ENCODE results near the gene RAMP3. TPM values are rescaled to one million over a fixed set of nuclear protein-coding genes. Genes with fewer than 3 reads are reported as not detected.

RAMP3 gene
- total RNA-seq, 2 donors from 2014 or later, result 35.8 to 43.5 TPM

- no peak overlapping the region for H3K27ac ChIP-seq
- WGBS, result 77% methylated on average over 19 of the region's 19 CpGs
- DNase-seq (ENCODE audit: low spot score), result no peak
- H3K36me3 ChIP-seq, result no peaks in the 10 kb centered on the region
- TF ChIP-seq POLR2AphosphoS5 (IDR thresholded peaks at IDR 0.05) (no peak), POLR2A (IDR thresholded peaks at IDR 0.05) (no peak), CTCF (IDR thresholded peaks at IDR 0.05) (no peak)
- no peaks in the 10 kb centered on the region for H3K4me1 ChIP-seq (replicated peaks)
- H3K4me3 ChIP-seq, result no peak overlapping the region
- intact Hi-C loops (cut with DNase I), result no loop called here
- H3K27me3 ChIP-seq (replicated peaks; ENCODE audit: insufficient read depth), result no peaks in the 10 kb centered on the region
- H3K9me3 ChIP-seq, result no peaks in the 10 kb centered on the region
Measured at GRCh38 chr7:45176886-45177731, 19.5 kb downstream of the RAMP3 start.

GRCh38 chr7:45177801-45178200 lies 20.2 kb downstream of the RAMP3 start:
- WGBS, result 85% methylated on average over 3 of the region's 3 CpGs
- TF ChIP-seq POLR2AphosphoS5 (IDR thresholded peaks at IDR 0.05) (no peak), POLR2A (IDR thresholded peaks at IDR 0.05) (no peak), CTCF (IDR thresholded peaks at IDR 0.05) (no peak)
- no peak overlapping the region for H3K27ac ChIP-seq
- no peaks in the 10 kb centered on the region for H3K9me3 ChIP-seq
- no peak for DNase-seq (ENCODE audit: low spot score)
- no peaks in the 10 kb centered on the region for H3K36me3 ChIP-seq
- H3K4me1 ChIP-seq (replicated peaks), result no peaks in the 10 kb centered on the region
- H3K27me3 ChIP-seq (replicated peaks; ENCODE audit: insufficient read depth), result no peaks in the 10 kb centered on the region
- intact Hi-C loops (cut with DNase I), result no loop called here
- no peak overlapping the region for H3K4me3 ChIP-seq

- WGBS, result 77% methylated on average over 13 of the region's 13 CpGs
- no peaks in the 10 kb centered on the region for H3K36me3 ChIP-seq
- TF ChIP-seq CTCF (IDR thresholded peaks at IDR 0.05) (no peak), POLR2A (IDR thresholded peaks at IDR 0.05) (no peak), POLR2AphosphoS5 (IDR thresholded peaks at IDR 0.05) (no peak)
- no peaks in the 10 kb centered on the region for H3K27me3 ChIP-seq (replicated peaks; ENCODE audit: insufficient read depth)
- no peak overlapping the region for H3K4me3 ChIP-seq
- no peaks in the 10 kb centered on the region for H3K9me3 ChIP-seq
- intact Hi-C loops (cut with DNase I), result no loop called here
- DNase-seq (ENCODE audit: low spot score), result no peak
- no peak overlapping the region for H3K27ac ChIP-seq
- no peaks in the 10 kb centered on the region for H3K4me1 ChIP-seq (replicated peaks)
Measured at GRCh38 chr7:45178241-45179225, 20.9 kb downstream of the RAMP3 start.

GRCh38 chr7:45179666-45180065 lies 22.1 kb downstream of the RAMP3 start:
- Histone ChIP-seq H3K27ac (no peak overlapping the region), H3K4me1 (replicated peaks) (no peaks in the 10 kb centered on the region), H3K27me3 (replicated peaks; ENCODE audit: insufficient read depth) (no peaks in the 10 kb centered on the region), H3K9me3 (no peaks in the 10 kb centered on the region), H3K36me3 (no peaks in the 10 kb centered on the region), H3K4me3 (no peak overlapping the region)
- 85% methylated on average over 9 of the region's 9 CpGs for WGBS
- TF ChIP-seq POLR2AphosphoS5 (IDR thresholded peaks at IDR 0.05) (no peak), POLR2A (IDR thresholded peaks at IDR 0.05) (no peak), CTCF (IDR thresholded peaks at IDR 0.05) (no peak)
- DNase-seq (ENCODE audit: low spot score), result no peak
- intact Hi-C loops (cut with DNase I), result no loop called here

All from prostate gland (tissue), 2 donors.